NCI-H2196 (cell line): ENCODE data around the gene SHC2.
"Not testable (repeated sequence)": the region's sequence is repeated elsewhere in the genome, so short reads cannot be mapped to it uniquely, and the experiment has no call there.

Source experiments
- DNase-seq: peaks from one replicate; lab custom pipeline; 2025; ENCODE audit not compliant: unreplicated experiment; lab: John Stamatoyannopoulos, UW

Gene SHC2

GRCh38 chr19:493391-494170, 32.7 kb upstream of the SHC2 start:
- no peak for DNase-seq

- DNase-seq: no peak
These were observed 31.3 kb upstream of the SHC2 start for GRCh38 chr19:492091-492531.

DNA sequence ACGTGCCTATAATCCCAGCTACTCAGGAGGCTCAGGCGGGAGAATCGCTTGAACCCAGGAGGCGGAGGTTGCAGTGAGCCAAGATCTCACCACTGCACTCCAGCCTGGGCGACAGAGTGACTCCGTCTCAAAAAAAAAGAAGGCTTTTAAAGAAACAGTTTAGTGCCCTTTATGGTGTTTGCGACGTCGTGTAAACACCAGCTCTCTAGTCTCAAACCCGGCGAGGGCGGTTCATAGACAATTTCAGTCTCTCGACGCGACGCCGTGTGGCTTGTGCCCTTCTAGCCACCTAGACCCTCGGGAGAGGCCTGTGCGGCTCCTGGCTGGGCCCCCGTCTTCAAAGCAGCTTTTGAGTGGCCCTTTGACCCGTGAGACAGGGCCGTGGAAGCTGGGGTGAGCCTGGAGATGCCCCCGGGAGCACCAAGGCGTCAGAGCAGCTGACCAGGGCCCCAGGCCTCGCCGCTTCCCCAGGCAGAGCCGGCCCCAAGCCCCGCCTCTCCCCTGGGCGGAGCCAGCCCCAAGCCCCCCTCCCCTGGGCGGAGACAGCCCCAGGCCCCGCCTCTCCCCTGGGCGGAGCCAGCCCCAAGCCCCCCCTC, 30.4 kb upstream of the SHC2 start:
- DNase-seq: no peak

DNA sequence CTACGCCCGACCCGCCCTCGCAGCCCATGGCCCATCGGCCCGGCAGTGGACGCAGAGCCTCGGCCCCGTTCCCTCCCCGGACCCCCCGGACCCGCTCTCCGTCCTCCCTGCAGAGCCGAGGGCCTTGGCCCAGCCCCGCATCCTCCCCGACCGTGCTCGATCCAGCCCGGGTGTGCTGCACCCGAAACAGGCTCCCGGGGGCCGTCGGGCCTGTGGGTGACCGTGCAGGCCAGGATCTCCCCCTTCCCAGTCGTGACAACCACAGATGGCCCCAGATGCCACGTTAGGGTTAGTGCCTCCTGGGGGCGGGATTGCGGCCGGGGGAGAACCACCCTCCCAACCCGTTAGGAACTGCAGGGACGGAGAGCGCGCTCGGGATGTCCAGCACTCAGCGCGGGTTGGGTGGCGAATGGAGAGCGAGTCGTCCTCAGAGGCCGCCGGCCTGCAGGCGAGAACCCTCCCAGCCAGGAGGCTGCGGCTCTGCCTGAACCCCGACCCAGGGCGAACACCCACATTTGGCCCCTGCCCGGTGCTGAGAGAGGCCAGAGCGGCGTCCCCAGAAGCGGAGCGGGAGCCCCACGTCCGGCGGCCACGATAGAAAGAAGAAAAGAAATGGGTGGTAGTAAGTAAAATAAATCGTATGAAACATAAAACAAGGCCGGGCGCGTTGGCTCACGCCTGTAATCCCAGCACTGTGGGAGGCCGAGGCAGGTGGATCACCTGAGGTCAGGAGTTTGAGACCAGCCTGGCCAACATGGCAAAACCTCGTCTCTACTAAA, 28.8 kb upstream of the SHC2 start:
- DNase-seq: no peak

DNA sequence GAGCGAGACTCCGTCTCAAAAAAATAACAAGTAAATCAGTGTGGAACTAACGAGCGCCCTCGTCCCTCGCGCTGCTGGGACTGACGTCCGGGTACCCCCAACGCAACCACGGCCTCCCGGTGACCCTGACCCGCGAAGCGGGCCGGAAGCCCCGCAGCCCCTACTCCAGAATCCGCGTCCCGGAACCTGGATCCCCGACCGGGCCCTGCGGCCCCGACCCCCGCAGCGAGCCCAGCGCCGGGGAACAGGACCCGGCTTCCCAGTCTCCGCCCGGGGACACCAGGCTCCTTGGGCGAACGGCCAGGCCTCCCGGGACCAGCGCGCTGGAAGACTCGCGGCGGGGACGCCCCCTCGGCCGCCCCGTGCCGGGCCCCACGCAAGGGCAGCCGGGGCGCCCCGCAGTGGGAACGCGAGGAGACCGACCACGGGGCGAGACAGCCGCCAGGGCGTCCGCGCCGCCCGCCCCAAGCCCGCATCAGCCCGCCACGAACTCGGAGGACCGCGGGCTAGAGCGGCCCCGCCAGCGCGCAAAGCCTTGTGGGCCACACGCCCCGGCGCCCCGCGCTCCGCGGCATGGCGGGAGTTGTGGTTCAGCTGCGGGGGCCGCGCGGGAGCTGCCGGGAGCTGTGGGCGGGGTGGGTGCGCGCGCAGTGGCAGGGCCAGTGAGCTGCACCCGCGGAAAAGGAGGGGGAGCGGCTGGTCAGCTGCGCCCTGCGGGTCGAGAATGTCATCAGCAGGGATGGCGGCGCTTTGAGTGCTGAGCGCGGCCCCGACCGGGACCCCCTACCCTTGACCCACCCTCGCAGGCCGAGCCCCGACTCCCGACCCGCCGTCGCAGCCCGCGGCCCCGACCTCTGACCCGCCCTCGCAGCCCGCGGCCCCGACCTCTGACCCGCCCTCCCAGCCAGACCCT, 27.9 kb upstream of the SHC2 start:
- DNase-seq: peak; percentile 93

- DNase-seq: no peak
These were observed 24.9 kb upstream of the SHC2 start for GRCh38 chr19:485583-486236.

DNA sequence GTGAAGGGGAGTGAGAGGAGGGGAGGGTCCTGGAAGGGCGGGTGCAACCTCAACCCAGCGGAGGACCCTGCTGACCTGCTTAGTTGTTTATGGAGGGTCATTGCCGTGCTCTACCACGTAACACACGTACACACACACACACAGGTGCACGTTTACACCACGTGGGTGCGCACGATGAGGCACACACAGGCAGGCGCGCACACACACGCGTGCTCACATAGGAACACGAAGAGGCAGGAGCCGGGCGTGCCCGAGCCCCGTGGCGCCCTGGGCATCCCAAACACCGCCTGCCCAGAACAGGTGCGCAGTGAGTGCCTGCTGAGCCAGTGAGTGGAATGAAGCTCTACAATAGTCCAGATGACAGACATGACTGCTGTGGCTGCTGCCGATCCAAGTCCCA, 24.2 kb upstream of the SHC2 start:
- no peak for DNase-seq

DNA sequence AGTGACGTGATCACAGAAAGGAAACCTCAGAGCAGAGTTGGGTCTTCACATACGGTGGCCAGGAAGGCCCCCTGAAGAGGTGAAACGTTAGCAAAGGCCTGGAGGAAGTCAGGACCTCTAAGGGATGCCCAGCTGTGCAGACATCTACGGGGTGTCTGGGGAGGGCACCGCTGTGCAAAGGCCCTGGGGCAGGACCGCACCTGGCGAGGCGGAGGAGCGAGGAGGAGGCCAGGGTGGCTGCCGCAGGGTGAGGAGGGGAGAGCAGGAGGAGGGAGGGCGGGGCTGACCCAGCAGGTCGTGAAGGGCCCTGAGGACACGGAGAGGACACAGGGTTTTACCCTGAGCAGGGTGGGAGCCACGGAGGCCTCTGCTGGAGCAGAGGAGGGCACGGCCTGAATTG, 23.7 kb upstream of the SHC2 start:
- no peak for DNase-seq

GRCh38 chr19:483332-484072, 22.7 kb upstream of the SHC2 start:
- DNase-seq: no peak

DNA sequence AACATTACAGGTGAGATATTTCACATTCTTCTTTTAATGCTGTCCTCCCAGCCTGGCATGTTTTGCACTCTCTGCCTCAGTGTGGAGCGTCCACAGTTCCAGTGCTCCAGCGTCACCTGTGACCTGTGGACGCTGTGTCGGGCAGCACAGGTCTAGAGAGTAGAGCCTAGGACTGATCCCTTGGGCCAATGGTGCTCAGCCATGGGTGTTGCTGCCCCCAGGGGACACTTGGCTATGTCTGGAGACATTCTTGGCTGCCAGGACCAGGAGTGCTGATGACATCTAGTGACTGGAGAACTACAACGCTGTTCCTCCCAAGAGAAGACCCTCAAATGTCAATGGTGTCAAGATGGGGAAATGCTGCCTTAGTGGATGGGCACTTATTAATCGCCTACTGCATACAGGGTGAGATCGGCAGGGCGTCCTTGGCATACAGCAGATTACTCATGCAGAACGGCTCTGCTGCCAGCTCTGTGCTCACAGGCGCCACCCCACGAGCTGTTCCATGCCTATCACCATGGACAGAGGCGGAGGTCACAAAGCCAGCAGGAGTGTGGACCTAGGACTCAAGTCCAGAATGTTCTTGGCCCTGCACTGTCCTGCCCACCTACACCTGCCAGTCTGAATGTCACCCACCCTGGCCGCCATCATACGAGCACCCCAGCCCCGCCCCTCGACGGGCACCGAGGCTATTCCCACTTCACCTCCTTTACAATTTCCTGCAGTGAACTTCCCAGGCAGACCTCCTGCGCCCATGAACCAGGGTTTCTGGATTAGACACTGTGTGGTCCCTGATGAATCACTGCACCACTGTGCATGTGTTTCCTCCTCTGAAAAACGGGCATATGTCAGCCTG, 21.6 kb upstream of the SHC2 start:
- DNase-seq: no peak

GRCh38 chr19:481100-481499, 20.3 kb upstream of the SHC2 start:
- not testable (repeated sequence) for DNase-seq

GRCh38 chr19:480016-480855, 19.4 kb upstream of the SHC2 start:
- DNase-seq: peak; percentile 81

DNA sequence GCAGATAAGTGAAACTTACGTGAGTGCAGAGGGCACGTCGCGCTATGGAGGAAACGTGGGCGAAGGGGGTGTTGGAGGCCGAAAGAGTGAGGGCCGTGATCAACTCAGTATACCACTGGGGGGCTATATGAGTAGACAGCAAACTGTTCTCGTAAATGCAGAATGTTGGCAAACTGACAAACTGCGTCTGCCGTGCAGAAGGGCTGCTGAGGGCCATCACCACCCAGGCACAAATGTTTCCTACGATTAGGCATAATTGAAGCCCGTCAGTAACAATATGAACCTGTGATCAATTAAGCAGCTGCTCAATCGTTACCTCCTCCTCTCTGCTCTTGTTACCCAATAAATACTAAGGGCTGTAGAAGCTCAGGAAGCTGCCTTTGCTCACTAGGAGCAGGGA, 18.1 kb upstream of the SHC2 start:
- DNase-seq: no peak

- no peak for DNase-seq
These were observed 17.5 kb upstream of the SHC2 start for GRCh38 chr19:478236-478903.

DNA sequence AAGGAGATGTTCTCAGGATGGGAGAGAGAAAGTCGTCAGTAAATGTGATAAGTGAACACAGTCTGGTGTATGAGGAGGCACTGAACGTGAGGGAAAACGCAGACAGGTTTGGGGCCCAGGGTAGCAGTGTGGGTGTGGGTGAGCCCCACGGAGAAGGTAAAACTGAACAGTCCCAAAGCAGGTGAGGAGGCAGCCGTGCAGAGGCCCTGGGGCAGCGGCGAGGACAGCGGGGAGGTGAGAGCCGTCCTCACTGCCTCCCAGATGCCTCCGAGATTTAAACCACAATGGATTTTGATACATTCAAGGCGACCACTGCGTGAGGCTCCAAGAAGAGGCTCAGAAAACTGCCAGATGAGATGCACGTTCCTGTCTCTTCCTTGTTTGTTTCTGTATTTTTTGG, 14.5 kb upstream of the SHC2 start:
- DNase-seq: no peak

DNA sequence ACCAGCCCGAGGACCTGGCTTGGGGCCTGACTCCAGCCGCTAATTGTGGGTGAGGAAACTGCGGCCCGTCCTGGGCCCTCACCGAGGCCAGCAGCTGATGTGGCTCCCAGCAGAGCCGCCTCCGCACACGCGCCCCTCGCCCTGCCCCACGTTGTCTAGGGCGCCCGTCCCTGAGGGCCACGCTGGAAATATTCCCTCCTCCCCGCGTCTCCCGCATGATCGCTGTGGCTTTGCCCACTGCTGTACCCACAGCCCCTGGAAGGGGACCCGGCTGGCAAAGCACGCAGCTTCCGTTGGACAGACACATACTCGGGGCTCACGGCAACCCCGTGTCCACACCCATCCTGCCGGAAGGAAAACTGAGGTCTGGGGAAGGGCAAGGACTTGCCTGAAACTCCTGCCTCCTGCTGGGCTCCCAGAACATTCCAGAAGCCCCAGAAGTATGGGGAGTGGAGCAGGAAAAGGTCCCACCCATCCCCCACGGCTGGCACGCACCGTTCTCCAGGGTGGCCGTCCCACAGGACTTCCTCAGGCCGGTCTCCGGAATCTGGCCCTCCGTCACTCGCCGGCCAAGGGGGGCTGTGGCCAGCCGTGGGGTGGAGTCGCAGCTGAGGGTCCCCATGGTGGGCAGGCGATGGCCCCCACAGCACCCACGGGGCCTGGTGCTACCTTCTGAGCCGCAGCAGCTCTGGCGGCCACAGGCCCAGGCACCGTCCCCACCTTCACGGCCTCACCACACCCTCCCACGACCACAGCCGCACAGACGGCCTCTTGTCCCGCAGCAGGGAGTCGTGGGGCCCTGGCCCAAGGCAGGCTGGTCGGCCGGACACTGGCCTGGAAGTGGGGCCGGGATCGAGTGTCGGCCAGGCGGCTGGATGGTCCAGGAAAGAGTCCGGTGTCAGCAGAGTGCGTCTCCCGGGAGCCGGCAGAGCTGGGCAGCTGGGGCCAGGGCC, 13.6 kb upstream of the SHC2 start:
- no peak for DNase-seq
